GM18868 (cell line): Measurements from ENCODE around the gene SLC25A45.

Experiments
- ATAC-seq: cut with Tn5 transposase; IDR thresholded peaks from one replicate; pipeline ENCODE4 v1.9.1; 2021; ENCODE audit warnings: mild to moderate bottlenecking, moderate library complexity; ENCODE audit not compliant: unreplicated experiment

Gene SLC25A45

DNA sequence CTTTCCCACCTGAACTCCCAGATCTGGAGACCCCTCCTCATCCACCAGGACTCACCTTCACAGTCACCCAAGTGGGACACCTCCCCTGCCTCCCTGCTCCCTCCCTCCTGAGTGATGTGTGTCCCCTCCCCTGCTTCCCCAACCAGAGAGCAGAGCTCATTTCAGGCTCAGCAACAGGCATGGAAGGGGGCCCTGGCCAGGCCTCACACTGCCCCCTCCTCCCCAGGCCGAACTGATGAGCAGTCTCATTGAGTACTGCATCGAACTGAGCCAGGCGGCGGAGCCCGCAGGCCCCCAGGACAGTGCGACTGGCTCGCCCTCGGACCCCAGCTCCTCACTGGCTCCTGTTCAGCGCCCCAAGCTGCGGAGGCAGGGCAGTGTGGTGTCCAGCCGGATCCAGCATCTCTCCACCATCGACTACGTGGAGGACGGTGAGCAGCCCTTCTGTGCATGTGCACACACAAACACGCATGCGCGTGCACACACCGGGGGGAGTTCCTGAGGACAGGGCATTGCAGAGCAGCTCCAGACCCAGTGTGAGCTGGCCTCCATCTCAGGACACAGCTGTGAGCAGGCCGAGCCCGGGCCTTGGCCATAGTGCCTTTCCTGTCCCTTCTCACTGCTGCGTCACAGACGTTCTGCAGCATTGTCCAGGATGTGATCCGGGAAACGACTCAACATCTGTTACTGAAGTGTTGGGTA lies 22.3 kb upstream of the SLC25A45 start:
- no peak for ATAC-seq

DNA sequence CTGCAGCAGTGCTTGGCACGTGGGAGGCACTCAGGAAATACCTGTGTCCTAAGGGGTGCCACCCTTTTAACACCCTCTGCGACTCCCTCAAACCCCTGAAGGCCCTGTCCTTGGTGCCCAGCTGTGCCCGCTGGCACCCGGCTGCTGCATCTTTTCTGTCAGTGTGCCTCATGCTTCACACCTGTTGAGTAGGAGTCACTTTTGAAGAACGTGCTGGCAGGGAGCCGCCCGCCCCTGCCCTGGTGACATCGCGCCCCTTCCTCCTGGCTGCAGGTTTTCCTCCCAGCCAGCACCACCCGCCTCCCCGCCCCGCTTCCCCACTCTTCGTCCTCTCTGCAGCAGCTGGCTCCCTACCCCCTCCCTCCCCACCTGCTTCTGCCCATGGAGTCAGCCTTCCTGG lies 21.8 kb upstream of the SLC25A45 start:
- no peak for ATAC-seq

DNA sequence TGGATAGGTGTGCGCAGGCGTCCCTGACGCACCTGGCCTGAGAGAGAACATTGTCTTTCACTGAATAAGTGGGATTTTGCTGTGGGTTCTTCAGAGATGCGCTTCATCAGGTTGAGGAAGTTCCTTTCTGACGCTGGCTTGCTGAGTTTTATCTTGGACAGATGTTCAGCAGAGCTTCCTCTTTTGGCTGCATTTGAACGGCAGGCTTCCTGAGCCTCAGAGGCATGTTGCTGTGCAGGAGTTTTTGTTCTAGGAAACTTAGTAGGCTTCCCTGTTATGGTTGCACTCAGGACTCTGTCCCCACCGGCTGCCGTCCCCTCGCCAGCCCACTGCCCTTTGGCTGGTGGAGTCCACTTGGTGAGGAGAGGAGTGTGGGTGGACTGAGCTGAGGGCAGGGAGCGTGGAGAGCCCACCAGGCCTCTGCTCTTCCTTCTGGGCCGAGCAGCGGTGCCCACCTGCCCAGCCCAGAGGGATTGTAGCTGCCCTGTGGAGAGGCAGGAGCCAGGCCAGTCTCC lies 21.2 kb upstream of the SLC25A45 start:
- no peak for ATAC-seq

DNA sequence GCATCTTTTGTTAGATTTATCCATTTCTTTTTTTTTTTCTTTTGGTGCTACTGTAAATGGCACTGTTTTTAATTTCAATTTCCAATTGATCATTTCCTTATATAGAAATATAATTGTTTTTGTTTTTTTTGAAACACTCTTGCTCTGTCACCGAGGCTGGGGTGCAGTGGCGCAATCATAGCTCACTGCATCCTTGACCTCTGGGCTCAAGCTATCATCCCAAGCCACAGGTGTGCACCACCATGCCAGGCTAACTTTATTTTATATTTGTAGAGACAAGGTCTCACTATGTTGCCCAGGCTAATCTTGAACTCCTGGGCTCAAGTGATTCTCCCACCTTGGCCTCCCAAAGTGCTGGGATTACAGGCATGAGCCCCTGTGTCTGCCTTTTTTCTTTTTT lies 20.3 kb upstream of the SLC25A45 start:
- ATAC-seq = no peak

DNA sequence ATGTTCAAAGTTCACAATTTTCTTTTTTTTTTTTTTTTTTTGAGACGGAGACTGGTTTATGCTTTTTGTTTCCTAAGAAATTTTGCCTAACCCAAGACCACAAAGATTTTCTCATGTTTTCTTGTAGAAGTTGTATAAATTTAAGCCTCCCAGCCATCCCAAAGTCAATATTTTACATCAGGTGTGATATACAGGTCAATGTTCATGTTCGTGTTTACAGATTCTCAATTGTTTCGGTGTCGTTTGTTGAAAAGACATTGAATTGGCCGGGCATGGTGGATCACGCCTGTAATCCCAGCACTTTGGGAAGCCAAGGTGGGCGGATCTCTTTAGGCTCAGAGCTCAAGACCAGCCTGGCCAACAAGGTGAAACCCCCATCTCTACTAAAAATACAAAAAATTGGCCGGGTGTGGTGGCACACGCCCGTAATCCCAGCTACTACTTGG lies 19.4 kb upstream of the SLC25A45 start:
- no peak for ATAC-seq

DNA sequence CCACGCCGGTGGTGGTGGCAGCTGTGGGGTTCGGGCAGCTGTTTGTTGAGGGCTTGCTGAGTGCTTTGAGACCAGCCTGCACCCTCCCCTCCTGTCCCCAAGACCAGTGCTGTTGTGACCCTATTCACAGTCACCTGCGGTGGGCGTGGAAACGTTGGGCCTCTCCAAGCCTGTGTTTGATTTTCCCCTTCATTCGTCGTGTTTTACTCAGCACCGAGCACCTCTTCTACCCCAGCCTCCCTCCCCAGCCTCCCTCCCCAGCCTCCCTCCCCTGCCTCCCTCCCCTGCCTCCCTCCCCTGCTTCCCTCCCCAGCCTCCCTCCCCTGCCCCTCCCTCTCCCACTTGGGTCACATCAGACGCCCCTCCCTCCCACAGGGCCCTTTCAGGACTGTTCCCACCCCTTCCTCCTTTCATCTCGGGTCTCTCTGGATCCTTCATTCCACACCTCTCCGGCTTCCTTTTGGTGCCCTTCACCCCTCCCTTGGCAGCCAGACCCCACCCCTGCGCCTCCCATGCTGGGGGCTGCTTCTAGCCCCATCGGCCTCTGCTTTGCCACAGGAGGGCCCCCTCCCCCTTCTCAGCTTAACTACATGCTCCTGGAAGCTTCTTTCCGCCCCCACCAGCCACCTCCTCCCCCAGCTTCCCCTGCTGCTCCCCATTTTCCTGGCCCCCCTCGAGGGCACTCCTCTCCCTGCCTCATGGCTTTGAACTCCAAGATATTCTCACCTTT lies 18.8 kb upstream of the SLC25A45 start:
- ATAC-seq = no peak

DNA sequence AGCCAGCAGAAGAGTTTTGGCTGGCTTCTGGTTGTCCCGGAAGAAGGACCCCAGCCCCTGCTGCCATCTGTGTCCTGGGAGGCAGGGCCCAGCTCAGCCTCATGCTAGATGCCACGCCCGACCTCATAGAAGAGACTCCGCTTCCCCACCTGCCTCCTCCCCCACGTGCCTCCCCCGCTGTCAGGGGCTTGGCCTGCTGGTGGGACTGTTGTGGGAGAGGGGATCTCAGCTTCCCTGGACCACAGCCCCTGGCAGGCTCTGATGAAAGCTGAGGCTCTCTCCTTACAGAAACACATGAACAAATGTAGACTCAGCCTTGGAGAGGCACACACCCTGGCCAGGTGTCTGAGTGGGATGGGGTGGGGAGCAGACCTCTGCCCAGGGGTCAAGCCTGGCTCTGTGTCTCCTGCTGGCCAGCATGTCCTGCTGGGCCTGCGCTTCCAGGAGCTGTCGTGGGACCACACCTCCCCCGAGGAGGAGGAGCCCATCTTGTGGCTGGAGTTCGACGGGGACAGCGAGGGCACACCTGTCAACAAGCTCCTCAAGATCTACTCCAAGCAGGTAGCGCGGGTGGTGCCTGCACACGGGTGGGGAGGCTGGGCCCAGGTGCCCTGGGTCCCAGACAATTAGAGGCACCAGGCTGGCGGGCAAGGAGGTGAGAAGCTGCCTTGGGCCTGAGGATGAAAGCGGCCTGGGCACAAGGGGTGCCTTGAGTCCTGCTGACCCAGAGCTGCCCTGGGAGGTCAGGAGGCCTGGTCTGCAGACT lies 18.0 kb upstream of the SLC25A45 start:
- no peak for ATAC-seq

DNA sequence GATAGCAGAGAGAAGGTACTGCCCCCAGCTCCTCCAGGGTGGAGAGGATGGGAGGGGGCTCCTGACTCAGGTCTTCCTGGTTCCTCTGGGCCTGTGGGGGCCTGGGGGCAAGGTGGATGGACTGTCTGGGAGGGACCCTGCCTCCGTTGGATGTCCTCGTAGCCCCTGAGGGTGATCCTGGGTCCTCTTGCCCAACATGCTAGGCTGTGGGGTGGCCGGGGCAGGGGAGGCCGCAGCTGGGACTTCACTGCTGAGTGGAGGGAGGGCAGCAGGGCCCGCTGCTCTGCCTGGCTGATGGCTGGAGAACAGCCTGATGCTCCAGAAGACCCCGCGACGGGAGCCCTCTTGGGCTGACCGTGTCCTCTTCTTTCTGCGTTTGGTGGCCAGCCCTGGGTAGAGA lies 17.4 kb upstream of the SLC25A45 start:
- ATAC-seq = no peak

DNA sequence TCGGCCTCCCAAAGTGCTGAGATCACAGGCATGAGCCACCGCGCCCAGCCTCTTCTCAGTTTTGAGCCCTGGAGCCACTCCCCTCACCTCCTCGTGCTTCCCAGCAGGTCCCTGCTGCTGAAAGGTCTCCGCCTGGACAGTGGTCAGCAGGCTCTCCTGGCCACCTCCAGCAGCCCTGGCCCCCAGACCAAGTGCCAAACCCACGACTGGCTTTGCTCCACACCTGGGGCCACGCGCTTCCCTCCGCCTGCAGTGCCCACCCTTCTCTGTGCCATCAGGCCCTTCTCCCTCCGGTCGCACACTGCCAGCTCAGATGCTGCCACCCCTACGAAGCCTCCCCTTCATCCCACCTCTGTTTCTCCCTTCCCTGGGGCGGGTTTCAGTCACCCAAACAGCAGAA lies 16.8 kb upstream of the SLC25A45 start:
- no peak for ATAC-seq

DNA sequence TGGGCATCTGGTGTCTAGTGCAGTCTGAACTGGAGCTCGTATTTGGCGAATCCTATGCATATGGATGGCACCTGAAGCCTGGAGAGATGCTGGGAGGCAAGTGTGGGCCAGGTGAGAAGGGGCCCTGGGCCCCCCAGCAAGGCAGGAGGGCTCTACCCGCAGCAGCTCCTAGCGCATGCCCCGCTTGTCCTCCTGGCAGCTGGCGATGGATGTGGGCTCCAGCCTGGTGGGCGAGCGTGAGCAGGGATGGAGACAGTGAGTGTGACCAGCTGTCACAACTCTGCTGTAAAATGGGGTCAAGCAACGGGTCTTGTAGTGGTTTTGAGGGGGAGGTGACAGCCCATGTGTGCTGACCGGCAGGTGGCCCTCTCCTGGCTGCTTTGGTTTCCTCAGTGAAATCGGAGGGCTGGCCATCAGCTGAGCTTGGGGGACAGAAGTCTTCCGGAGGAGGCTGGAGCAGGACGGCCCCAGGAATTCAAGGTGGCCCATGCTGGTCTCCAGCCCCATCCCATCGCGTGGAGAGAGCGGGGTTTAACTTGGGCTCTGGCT lies 16.0 kb upstream of the SLC25A45 start:
- ATAC-seq = no peak

DNA sequence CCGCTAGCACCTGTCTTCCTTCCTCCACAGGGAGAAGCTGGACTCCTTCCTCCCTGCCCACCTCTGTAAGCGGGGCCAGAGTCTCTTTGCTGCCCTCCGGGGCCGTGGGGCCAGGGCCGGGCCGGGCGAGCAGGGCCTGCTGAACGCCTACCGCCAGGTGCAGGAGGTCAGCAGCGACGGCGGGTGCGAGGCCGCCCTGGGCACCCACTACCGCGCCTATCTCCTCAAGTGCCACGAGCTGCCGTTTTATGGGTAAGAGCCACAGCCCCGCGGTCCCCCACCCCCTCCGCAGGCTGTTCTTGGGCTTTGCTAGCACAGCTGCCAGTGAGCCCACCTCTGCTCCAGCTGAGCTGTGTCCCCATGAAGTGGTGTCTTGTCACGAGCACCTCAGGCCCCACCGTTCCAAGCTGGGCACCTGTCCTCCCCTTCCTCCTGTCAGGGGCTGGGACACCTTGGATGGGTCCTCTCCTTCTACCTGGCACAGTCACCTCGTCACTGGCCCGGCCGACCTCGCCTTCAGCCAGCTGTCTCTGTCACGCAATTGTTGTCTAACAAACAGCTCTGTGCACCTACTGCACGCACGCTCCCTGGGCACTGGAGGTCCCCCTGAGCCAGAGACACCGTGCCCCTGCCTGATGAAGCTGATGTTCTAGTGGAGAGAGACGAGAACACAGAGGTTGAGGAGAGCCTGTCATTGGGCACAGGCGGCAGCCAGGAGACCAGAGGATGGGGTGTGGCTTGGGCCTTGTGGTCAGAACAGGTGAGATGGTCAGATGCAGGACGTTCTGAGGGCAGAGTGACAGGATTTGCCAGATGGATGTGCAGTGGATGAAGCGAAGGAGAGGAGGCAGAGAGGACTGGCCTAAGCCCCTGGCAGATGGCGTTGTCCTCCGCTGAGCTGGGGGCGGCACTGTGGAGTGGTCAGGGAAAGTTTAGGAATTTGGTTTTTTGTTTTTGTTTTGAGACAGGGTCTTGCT lies 14.6 kb upstream of the SLC25A45 start:
- ATAC-seq = no peak

DNA sequence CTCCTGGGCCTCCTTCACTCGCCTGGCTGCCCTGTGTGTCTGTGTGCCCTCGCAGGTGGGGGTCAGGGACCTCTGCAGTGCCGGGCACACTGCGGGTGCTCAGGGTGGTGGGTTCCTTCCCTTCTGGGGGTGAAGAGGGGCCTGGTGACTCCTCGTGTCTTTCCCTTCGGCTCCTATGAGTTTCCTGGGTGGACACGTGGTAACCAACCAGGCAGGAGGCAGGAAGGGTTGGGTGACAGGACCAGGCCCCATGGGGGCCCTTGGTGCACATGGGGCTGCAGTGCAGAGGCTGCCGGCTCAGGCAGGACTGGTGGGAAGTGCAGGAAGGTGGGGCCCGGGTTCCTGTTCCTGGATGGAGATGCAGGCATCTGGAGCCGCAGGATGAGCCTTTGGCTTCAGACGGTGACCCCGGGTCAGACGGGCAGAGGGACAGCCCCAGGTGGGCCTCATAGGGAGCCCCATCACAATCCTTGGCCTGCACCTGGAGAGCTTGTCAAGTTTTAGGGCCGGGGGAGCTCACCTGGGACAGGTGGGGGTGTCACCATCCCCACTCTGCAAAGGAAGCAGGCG lies 13.6 kb upstream of the SLC25A45 start:
- no peak for ATAC-seq

DNA sequence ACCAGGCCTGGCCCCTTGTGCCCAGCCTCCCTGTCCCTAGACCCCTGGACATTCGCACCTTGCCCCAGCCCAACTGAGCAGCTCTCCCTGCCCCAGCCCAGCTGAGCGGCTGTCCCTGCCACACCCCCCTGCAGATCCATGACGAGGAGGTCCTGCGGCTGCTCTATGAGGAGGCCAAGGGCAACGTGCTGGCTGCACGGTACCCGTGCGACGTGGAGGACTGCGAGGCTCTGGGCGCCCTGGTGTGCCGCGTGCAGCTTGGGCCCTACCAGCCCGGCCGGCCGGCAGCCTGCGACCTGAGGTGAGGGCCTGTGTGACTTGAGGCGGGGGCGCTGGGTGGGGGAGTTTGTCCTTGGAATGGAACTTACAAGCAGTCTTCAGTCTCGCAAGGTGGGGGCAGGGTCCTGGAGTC lies 11.7 kb upstream of the SLC25A45 start:
- ATAC-seq = no peak

DNA sequence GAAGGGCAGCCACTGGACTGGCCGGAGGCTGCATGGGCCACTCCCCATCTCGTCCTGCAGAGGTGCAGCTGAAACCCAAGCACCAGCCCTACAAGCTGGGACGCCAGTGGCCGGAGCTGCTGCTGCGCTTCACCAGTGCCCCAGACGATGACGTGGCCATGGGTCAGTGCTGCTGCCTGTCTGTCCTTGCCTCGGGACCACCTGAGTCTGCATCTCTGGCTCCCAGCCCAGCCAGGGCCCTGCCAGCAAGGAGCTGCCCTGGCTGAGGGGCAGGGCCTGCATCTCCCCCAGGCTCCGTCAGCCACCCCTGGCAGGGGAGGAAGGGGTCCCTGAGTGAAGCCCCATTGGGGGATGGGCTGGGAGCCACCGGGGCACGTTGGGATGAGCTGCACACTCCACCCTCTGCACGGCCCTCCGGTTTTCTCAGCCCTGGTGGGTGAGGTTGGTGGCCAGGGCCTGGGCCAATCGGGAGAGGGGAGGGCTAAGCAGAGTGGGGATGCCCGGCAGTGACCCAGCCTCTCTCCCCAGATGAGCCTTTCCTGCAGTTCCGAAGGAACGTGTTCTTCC lies 11.2 kb upstream of the SLC25A45 start:
- no peak for ATAC-seq

DNA sequence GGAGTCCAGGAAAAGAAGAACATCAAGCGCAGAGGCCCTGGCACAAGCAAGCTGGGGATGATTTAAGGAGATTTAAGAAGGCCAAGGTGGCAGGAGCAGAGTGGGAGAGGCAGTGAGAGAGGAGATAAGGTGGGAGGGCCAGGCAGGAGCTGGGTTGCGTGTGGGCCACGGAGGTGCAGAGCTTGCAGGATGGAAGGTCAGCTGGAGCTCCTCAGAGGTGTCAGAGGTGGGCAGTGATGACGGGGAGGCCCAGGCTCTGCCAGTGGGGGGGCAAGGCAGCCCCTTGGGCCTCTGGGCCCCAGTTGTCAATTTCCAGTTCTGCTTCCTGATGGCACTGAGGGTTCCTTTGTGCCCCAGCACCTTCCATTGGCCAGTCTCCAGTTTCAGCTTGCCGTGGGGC lies 10.5 kb upstream of the SLC25A45 start:
- no peak for ATAC-seq

DNA sequence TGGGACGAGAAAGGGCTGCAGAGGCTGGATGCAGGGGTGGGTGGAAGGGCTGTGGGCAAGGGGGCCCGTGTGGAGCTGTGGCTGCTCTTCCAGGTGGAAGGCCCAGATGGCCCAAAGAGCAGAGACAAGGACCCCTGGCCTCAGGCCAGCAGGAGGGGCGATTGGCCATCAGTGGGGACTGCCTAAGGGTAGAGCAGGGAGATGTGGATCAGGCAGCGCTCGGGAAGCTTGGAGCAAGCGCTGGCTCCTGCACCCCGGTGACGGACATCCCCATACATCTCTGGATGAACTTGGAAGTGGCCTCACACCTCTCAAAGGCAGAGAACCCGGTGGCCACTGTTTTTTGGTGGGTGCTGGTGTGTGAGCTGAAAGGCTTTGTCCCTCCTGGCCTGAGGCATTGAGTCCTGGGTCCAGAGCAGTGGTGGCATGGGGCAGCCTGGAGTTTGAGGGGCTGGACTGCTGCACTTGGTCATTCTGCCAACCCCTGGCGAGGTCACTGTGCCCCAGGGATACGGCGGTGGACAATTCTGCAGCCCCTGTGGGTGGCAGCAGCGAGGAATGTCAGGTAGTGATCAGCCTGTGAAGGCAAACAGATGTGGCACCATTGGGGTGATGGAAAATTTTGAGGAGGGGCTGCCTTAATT lies 9.9 kb upstream of the SLC25A45 start:
- no peak for ATAC-seq

DNA sequence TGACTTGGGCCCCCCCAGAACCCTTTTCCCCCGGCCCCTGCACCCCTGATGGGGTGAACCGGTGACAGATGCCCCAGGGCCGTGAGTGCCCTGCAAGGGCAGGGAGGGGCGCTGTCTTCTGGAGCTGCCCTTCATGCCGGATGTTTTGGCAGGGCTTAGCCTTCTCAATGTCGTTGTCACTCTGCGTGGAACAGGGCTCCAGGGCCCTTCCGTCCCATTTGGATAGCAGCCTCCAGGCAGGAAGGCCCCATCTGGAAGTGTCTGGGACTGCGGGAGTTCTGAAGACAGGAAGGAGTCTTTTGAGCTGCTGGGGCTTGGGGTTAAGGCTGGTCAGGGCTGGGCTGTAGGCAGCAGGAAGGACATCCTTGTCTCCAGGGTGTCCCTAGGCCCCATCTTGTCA lies 8.6 kb upstream of the SLC25A45 start:
- ATAC-seq = no peak

DNA sequence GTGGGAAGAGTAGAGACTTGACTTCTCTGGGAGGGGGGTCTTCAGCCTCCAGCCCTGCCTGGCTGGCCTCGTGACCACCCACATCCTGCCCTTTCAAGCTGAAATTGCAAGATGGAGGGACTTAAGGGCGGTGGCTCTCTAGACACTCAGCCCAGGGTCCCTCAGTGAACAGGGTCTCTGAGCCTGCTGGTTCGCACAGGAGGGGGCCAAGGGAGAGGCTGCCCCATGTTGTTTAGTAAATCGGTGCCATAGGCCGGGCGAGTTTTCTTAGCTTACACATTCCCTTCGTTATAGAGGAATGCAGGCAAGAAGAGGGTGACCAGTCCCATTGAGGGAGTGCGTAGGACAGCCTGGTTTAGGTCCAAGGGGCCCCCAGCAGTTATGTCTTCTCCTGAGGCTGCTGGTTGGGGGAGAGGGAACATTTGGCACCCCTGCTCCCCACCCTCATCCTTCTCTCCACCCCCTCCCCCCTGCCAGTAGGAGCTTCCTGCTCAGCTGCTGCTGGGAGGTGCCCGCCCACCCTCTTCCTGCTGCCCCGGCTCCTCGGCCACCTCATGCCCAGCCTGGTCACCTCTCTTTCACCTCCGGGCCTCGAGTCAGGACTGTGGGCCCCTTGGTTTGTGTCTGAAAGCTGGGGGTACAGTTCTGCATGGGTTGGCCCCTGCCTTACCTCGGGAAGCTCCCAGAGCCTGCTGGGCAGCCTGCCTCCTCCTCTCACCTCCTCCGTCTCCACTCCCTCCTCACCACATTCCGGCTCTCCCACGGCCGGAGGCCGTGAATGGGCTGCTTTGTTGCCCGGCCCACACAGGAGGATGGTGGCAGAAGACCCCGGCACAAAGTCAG lies 7.9 kb upstream of the SLC25A45 start:
- ATAC-seq = no peak
